HG03064 (cell line): ENCODE results near the gene ZNF132.
A peak's percentile ranks its signal among the peaks of the same experiment; 100 is the strongest.
"Not testable (repeated sequence)": the region's sequence is repeated elsewhere in the genome, so short reads cannot be mapped to it uniquely, and the experiment has no call there.

Experiments
- ATAC-seq: cut with Tn5 transposase; IDR thresholded peaks from one replicate; pipeline ENCODE4 v1.9.1; 2021; ENCODE audit warnings: low read depth; ENCODE audit not compliant: unreplicated experiment

The ZNF132 gene

GRCh38 chr19:58468216-58468839 is 28.4 kb upstream of the ZNF132 start:
- ATAC-seq, result no peak

- peak; percentile 72 for ATAC-seq
Observed at GRCh38 chr19:58466760-58467589, 27.0 kb upstream of the ZNF132 start, which contains the start of gene ZNF324. Gene ZNF324, plus strand, starts transcription at chr19:58467080. Its CDS starts 2,106 bp downstream, at chr19:58469186.

DNA sequence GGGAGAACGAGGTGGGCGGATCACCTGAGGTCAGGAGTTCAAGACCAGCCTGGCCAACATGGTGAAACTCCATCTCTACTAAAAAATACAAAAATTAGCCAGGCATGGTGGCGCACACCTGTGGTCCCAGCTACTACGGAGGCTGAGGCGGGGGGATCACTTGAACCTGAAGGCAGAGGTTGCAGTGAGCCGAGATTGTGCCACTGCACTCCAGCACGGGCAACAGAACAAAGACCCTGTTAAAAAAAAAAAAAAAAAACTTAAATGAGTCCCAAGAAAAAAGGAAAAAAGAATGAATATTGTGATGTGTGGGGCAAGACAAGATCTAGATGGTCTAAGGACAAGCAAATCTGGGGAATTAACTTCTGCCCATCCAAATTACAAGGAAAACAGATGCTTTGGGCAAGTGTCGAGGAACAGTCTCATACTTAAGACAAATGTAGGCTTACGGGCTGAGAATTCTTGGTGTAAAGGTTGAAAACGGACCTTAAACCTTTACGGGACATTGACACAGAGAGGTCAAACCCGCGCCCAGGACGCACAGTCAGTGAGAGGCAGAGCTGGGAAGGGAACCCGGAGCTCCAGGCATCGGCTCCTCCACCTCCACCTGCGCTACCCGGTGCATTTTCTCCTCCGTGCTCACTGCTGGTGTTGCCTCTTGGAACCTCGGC is 26.3 kb upstream of the ZNF132 start:
- no peak for ATAC-seq

GRCh38 chr19:58460039-58460438 is 20.1 kb upstream of the ZNF132 start:
- no peak for ATAC-seq

DNA sequence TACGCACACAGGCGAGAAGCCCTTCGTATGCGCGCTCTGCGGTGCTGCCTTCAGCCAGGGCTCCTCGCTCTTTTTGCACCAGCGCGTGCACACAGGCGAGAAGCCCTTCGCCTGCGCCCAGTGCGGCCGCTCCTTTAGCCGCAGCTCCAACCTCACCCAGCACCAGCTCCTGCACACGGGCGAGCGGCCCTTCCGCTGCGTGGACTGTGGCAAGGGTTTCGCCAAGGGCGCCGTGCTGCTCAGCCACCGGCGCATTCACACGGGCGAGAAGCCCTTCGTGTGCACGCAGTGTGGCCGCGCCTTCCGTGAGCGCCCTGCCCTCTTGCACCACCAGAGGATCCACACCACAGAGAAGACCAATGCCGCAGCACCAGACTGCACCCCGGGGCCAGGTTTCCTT is 16.2 kb upstream of the ZNF132 start:
- no peak for ATAC-seq

DNA sequence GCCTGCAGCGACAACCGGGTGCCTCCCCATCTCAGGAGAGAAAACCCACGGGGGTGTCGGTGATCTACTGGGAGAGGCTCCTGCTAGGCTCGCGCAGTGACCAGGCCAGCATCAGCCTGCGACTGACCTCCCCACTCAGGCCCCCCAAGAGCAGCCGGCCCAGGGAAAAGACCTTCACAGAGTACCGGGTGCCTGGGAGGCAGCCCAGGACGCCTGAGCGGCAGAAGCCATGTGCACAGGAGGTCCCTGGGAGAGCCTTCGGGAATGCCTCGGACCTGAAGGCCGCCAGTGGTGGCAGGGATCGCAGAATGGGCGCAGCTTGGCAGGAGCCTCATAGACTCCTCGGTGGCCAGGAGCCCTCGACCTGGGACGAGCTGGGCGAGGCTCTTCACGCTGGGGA is 15.4 kb upstream of the ZNF132 start:
- ATAC-seq, result no peak

DNA sequence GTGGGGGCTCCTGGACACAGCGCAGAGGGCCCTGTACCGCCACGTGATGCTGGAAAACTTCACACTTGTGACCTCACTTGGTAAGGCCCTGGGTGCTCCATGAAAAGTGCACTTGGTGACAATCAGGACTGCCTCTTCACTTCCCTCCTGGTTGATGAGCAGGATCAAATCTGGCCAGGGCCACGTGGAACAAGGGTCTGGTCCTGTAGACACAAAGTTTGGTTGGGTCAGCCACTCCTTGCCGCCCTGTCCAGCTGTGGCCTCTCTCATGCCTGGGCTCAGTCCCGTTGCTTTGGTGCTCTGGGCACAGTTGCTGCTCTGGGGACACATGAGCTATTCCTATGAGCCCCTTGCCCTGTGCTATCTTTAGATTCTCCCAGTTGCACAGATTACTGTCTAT is 13.8 kb upstream of the ZNF132 start:
- no peak for ATAC-seq

GRCh38 chr19:58451358-58452101 is 11.6 kb upstream of the ZNF132 start, which contains the start of gene ZNF324B:
Gene ZNF324B, plus strand, starts transcription at chr19:58451622. Its CDS starts 2,080 bp downstream, at chr19:58453702.
- ATAC-seq, result peak; percentile 92

GRCh38 chr19:58450856-58451357 is 11.0 kb upstream of the ZNF132 start:
- ATAC-seq, result peak; percentile 22

DNA sequence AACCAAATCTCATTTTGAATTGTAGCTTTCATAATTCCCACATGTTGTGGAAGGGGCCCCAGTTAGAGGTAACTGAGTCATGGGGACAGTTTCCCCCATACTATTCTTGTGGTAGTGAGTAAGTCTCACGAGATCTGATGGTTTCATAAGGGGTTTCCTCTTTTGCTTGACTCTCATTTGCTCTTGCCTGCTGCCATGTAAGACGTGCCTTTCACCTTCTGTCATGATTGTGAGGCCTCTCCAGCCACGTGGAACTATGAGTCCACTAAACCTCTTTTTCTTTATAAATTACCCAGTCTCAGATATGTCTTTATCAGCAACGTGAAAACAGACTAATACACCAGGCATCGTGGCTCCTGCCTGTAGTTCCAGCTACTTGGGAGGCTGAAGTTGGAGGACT is 10.0 kb upstream of the ZNF132 start:
- ATAC-seq, result not testable (repeated sequence)

DNA sequence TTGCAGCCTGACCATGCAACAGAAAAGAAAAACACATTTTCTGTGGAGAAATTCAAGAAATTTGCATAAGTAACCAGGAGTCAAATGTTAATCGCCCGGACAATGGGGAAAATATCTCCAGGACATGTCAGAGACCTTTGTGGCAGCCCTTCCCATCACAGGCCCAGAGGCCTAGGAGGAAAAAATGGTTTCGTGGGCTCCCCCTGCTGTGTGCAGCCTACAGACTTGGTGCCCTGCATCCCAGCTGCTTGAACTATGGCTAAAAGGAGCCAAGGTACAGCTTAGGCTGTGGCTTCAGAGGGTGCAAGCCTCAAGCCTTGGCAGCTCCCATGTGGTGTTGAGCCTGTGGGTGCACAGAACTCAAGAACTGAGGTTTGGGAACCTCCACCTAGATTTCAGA is 8.9 kb upstream of the ZNF132 start:
- not testable (repeated sequence) for ATAC-seq

GRCh38 chr19:58442986-58443385 is 3.0 kb upstream of the ZNF132 start:
- not testable (repeated sequence) for ATAC-seq

GRCh38 chr19:58440556-58440955 is 603 bp upstream of the ZNF132 start:
- no peak for ATAC-seq

DNA sequence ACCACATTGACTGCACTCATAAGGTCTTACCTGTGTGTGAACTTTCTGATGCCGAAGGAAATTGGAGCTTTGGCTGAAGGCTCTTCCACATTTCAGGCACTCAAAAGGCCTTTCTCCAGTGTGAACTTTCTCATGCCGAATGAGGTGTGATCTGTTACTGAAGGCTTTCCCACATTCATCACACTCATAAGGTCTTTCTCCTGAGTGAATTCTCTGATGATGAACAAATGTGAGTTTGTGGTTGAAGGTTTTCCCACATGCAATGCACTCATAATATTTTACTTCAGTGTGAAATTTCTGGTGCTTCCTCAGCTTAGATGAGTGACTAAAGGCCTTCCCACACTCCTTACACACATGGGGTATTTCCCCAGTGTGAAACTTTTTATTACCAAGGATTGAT is 5.7 kb downstream of the ZNF132 start:
- ATAC-seq, result no peak

DNA sequence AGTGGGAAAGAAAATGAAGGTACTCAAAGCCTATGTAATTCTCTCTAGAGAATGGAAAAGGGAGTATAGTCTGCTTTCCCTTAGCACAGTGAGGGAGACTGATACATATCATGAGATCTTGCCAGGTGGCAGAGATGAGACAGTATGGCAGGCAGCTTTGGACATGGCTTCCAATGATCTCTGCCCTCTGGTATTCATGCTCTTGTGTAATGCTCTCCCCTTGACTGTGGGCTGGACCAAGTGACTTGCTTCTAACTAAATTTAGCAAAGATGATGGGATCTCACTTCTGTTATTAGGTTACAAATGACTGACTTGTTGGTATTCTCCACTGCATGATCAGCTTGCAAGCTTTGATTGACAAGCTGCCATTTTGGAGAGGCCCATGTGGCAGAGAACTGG is 10.2 kb downstream of the ZNF132 start:
- ATAC-seq, result no peak

- ATAC-seq, result no peak
Observed at GRCh38 chr19:58428617-58429016, 11.3 kb downstream of the ZNF132 start.

- ATAC-seq, result no peak
Observed at GRCh38 chr19:58417071-58417470, 22.9 kb downstream of the ZNF132 start.

DNA sequence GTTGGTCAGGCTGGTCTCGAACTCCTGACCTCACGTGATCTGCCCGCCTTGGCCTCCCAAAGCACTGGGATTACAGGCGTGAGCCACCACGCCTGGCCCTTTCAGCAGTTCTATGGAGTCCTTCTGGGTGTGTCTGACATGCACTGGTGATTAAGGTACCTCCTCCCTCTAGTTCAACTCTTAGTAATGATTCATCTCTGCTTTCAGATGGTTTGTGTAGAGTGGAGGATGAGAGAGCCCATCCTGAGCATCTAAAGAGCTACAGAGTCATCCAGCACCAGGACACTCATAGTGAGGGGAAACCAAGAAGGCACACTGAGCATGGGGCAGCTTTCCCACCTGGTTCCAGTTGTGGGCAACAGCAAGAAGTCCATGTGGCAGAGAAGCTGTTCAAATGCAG is 23.3 kb downstream of the ZNF132 start:
- no peak for ATAC-seq

GRCh38 chr19:58409010-58409790 is 30.8 kb downstream of the ZNF132 start:
- ATAC-seq, result peak; percentile 10
